GM12878 (cell line): ENCODE results near the gene DMD. TPM values are rescaled to one million over a fixed set of nuclear protein-coding genes. Genes with fewer than 3 reads are reported as not detected.

Experiments
- ATAC-seq: fragments of 200-7000 bp; cut with Tn5 transposase; 3 replicates; pipeline ENCODE4 v1.9.1; 2020; ENCODE audit warnings: mild to moderate bottlenecking, moderate library complexity
- BruUV-seq: library from RNA; stranded (reverse); fragments of 400-500 nt; replicated peaks from 2 replicates; lab custom pipeline; 2021; lab: Mats Ljungman, UMichigan
- CTCF ChIA-PET: fragments of 300-600 bp; sonication (Branson Sonifier 250); formaldehyde crosslinking; extraction: SDS; loops from one replicate; lab custom pipeline; 2021; ENCODE audit warnings: inconsistent platforms; lab: Yijun Ruan, JAX
- POLR2A ChIA-PET: fragments of 350-600 bp; formaldehyde crosslinking; extraction: SDS; loops from one replicate; lab custom pipeline; 2021; ENCODE audit warnings: inconsistent platforms; lab: Charles Lee
- RAD21 ChIA-PET: fragments of 300-600 bp; sonication (Branson Sonifier 250); formaldehyde crosslinking; loops from one replicate; lab custom pipeline; 2023; ENCODE audit warnings: antibody characterized with exemption; ENCODE audit not compliant: unreplicated experiment; lab: Charles Lee
- SMC1A ChIA-PET: fragments of 300-600 bp; sonication (Branson Sonifier 250); formaldehyde crosslinking; loops from one replicate; lab custom pipeline; 2023; ENCODE audit not compliant: unreplicated experiment, uncharacterized antibody; lab: Charles Lee
- DNase-seq: peaks from one replicate; pipeline ENCODE4 v3.0.0-alpha.2; 2011; ENCODE audit warnings: low read depth, low spot score
- FAIRE-seq: peaks from 3 replicates; lab custom pipeline; 2011; peaks lifted over from hg19 to GRCh38; lab: Jason Lieb, UNC
- H2AFZ ChIP-seq: 2 replicates; pipeline ENCODE4 v1.6.0; 2011; ENCODE audit warnings: low read depth, low read length, control low read depth; ENCODE audit not compliant: control insufficient read depth
- H3K27ac ChIP-seq: 2 replicates; pipeline ENCODE4 v1.5.1; 2011; ENCODE audit warnings: control low read depth; ENCODE audit not compliant: control insufficient read depth, insufficient read depth
- H3K27me3 ChIP-seq, 2 experiments: replicated peaks in 1 of 2; 2 replicates each; pipeline versions ENCODE4 v1.6.0 to v1.6.1; 2011; ENCODE audit warnings: low read length in 1 of 2; ENCODE audit not compliant: control insufficient read depth in 2 of 2, insufficient read depth in 2 of 2
- H3K36me3 ChIP-seq, 2 experiments: 2 replicates each; pipeline ENCODE4 v1.5.1; 2011; ENCODE audit warnings: low read length in 1 of 2; ENCODE audit not compliant: control insufficient read depth in 2 of 2, insufficient read depth in 2 of 2
- H3K4me1 ChIP-seq: 2 replicates; pipeline ENCODE4 v1.6.1; 2011; ENCODE audit warnings: mild to moderate bottlenecking, low read length, moderate library complexity, mixed read lengths; ENCODE audit not compliant: control insufficient read depth, insufficient read depth
- H3K4me2 ChIP-seq: 2 replicates; pipeline ENCODE4 v1.6.0; 2011; ENCODE audit warnings: control low read depth; ENCODE audit not compliant: control insufficient read depth, insufficient read depth
- H3K4me3 ChIP-seq: fragments of 200-600 bp; sonication (generic); 2 replicates; pipeline ENCODE4 v1.5.1; 2016
- H3K79me2 ChIP-seq: 2 replicates; pipeline ENCODE4 v1.6.0; 2011; ENCODE audit warnings: low read length; ENCODE audit not compliant: control insufficient read depth, insufficient read depth
- H3K9ac ChIP-seq: 2 replicates; pipeline ENCODE4 v1.8.0; 2011; ENCODE audit warnings: low read length, control low read depth, mixed read lengths; ENCODE audit not compliant: control insufficient read depth, insufficient read depth
- H3K9me3 ChIP-seq: replicated peaks from 3 replicates; pipeline ENCODE4 v1.5.1; 2011; ENCODE audit warnings: mild to moderate bottlenecking, low read length; ENCODE audit not compliant: control insufficient read depth, insufficient read depth
- H4K20me1 ChIP-seq: 2 replicates; pipeline ENCODE4 v1.6.0; 2011; ENCODE audit not compliant: control insufficient read depth, insufficient read depth
- CBFB ChIP-seq: IDR thresholded peaks from 2 replicates; pipeline ENCODE4 v1.6.1; 2016; ENCODE audit warnings: antibody characterized with exemption, low read depth
- DPF2 ChIP-seq: fragments of 450-650 bp; IDR thresholded peaks from 2 replicates; pipeline ENCODE4 v1.6.1; 2017; ENCODE audit warnings: mild to moderate bottlenecking
- E2F8 ChIP-seq: fragments of 450-650 bp; IDR thresholded peaks from 2 replicates; pipeline ENCODE4 v1.6.1; 2018; ENCODE audit warnings: mild to moderate bottlenecking, low read depth, moderate library complexity; ENCODE audit not compliant: partially characterized antibody
- EED ChIP-seq: sonication (generic); IDR thresholded peaks from 2 replicates; pipeline ENCODE4 v1.6.1; 2016; ENCODE audit warnings: antibody characterized with exemption, low read depth
- EGR1 ChIP-seq, 2 experiments: IDR thresholded peaks; 1 replicate in 1 of 2; 2 replicates in 1 of 2; pipeline ENCODE4 v1.6.1; 2011 to 2012; ENCODE audit warnings: low read depth in 2 of 2, low read length in 2 of 2, borderline replicate concordance in 1 of 2, mild to moderate bottlenecking in 1 of 2, moderate library complexity in 1 of 2
- ESRRA ChIP-seq: IDR thresholded peaks from 2 replicates; pipeline ENCODE4 v1.6.1; 2012; ENCODE audit warnings: mild to moderate bottlenecking, low read length, improper control_type of control experiment
- FOXM1 ChIP-seq: IDR thresholded peaks from 2 replicates; pipeline ENCODE4 v1.6.1; 2012; ENCODE audit warnings: low read depth, mild to moderate bottlenecking, inconsistent platforms, low read length, moderate library complexity
- HCFC1 ChIP-seq: fragments of 150-350 bp; IDR thresholded peaks from 2 replicates; pipeline ENCODE4 v1.6.1; 2014; ENCODE audit warnings: low read length
- NFXL1 ChIP-seq: fragments of 450-650 bp; IDR thresholded peaks from 2 replicates; pipeline ENCODE4 v1.6.1; 2017; ENCODE audit warnings: antibody characterized with exemption, mild to moderate bottlenecking, borderline replicate concordance
- TAF1 ChIP-seq: IDR thresholded peaks from 2 replicates; pipeline ENCODE4 v1.6.1; 2011; ENCODE audit warnings: mild to moderate bottlenecking, low read depth, low read length, borderline replicate concordance
- TBL1XR1 ChIP-seq: IDR thresholded peaks from 2 replicates; pipeline ENCODE4 v1.6.1; 2012; ENCODE audit warnings: low read depth, low read length, improper control_type of control experiment
- WGBS: methylation state at CpG from one replicate; pipeline ENCODE4 v1.1.6; 2016; ENCODE audit warnings: low lambda C conversion rate; ENCODE audit not compliant: insufficient replicate concordance, insufficient coverage; ENCODE audit errors: missing lambda C conversion rate; 5-methylcytosine and 5-hydroxymethylcytosine counted together
- in situ Hi-C: fragments of 300-500 bp; cut with MboI; formaldehyde crosslinking; loops from 9 replicates; pipeline ENCODE4 v1.14.3; 2018; ENCODE audit warnings: mixed read lengths
- intact Hi-C: fragments of 100-400 bp; cut with micrococcal nuclease; formaldehyde crosslinking; loops from one replicate; pipeline ENCODE4 v1.14.2; 2022; ENCODE audit not compliant: unreplicated experiment
- polyA plus RNA-seq, 11 experiments: library from polyadenylated mRNA; depleted of rRNA in 4 of 11; unstranded in 6 of 11; stranded (reverse) in 5 of 11; fragments of >200 nt; fragmentation: Nextera tagmentation in 4 of 11; fragmentation: Illumina TruSeq in 1 of 11; extraction: Ambion mirVana in 4 of 11; extraction: Trizol in 1 of 11; gene quantifications; 1 replicate in 1 of 11; 2 replicates in 10 of 11; pipeline versions ENCODE4 v1.2.1 to v1.2.3, GENCODE V29; 2011 to 2016; ENCODE audit warnings: inconsistent platforms in 2 of 11, missing spikeins in 2 of 11, low read depth in 1 of 11
- total RNA-seq, 4 experiments: library from RNA; depleted of rRNA in 3 of 4; stranded (reverse); fragments of >200 nt in 3 of 4; fragmentation: Illumina TruSeq in 1 of 4; extraction: Trizol in 1 of 4; gene quantifications; 2 replicates each; pipeline versions ENCODE4 v1.2.1 to v1.2.3, GENCODE V29; 2013 to 2021
- TF ChIP-seq, protein P1 (sequence below): IDR thresholded peaks from 2 replicates; pipeline ENCODE4 v1.6.1; 2011; ENCODE audit warnings: borderline replicate concordance, low read depth, mild to moderate bottlenecking, moderate library complexity, mixed read lengths, low read length; ENCODE audit not compliant: insufficient read depth; ENCODE audit errors: extremely low read length
- TF ChIP-seq, protein P2 (sequence below): IDR thresholded peaks from 2 replicates; pipeline ENCODE4 v1.6.1; 2012; ENCODE audit warnings: low read length, inconsistent platforms

DMD gene
- total and polyA plus RNA-seq, 10 of the 15 experiments (the other 5 are each of a cell fraction or from before 2014, with no cell fraction given), result 1.4 to 24.3 (median 4.3) TPM

DNA sequence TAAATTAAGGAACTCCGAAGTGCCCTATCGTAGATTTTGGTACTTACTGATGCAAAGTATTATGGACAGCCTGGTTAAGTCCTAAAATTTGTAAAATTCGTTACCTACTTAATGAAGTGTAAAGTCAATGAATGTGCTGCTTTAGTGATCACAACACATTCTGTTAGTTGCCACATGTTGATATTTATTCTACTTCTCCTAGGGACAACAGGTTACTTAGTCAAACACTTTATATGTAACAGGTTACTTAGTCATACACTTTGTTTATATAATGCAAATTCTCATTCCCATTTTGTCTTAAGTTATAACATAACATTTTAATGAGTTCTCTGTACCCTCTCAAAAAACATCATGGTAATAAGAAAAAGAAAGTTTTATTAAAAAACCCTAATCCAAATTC lies 1496.6 kb downstream of the DMD start:
- H3K36me3 ChIP-seq, result no peaks in the 10 kb centered on the region
- no peak for DNase-seq
- ChIA-PET RAD21 (no interaction called here), POLR2A (no interaction called here), CTCF (no interaction called here), SMC1A (no interaction called here)
- H4K20me1 ChIP-seq, result no peaks in the 10 kb centered on the region
- no peak for FAIRE-seq
- H3K27ac ChIP-seq, result no peak overlapping the region
- H3K9me3 ChIP-seq, result no peaks in the 10 kb centered on the region
- no TSS peak for BruUV-seq
- no peak overlapping the region for H3K9ac ChIP-seq
- no peak overlapping the region for H3K4me2 ChIP-seq
- no peak overlapping the region for H3K4me3 ChIP-seq
- in situ Hi-C loops (no loop called here), intact Hi-C loops (no loop called here)
- ATAC-seq, result no peak
- no peaks in the 10 kb centered on the region for H3K4me1 ChIP-seq
- no peaks in the 10 kb centered on the region for H3K79me2 ChIP-seq
- H2AFZ ChIP-seq, result no peak overlapping the region
- H3K27me3 ChIP-seq, result no peaks in the 10 kb centered on the region
- TF ChIP-seq CBFB (no peak), TBL1XR1 (no peak), EED (no peak), HCFC1 (no peak)
- 13% methylated on average over 3 of the region's 3 CpGs for WGBS

- Histone ChIP-seq H3K4me1 (no peaks in the 10 kb centered on the region), H3K79me2 (no peaks in the 10 kb centered on the region), H3K4me3 (no peak overlapping the region), H2AFZ (no peak overlapping the region), H3K9ac (no peak overlapping the region), H3K36me3 (no peaks in the 10 kb centered on the region), H3K9me3 (no peaks in the 10 kb centered on the region), H3K27me3 (no peaks in the 10 kb centered on the region), H4K20me1 (no peaks in the 10 kb centered on the region), H3K27ac (no peak overlapping the region), H3K4me2 (no peak overlapping the region)
- POLR2A ChIA-PET, result no interaction called here
- SMC1A ChIA-PET, result no interaction called here
- TF ChIP-seq, protein P1, sequence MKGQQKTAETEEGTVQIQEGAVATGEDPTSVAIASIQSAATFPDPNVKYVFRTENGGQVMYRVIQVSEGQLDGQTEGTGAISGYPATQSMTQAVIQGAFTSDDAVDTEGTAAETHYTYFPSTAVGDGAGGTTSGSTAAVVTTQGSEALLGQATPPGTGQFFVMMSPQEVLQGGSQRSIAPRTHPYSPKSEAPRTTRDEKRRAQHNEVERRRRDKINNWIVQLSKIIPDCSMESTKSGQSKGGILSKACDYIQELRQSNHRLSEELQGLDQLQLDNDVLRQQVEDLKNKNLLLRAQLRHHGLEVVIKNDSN, result no peak
- no peak for TF ChIP-seq NFXL1
- TF ChIP-seq DPF2, result no peak
- TF ChIP-seq TAF1, result no peak
- TF ChIP-seq, protein P2, sequence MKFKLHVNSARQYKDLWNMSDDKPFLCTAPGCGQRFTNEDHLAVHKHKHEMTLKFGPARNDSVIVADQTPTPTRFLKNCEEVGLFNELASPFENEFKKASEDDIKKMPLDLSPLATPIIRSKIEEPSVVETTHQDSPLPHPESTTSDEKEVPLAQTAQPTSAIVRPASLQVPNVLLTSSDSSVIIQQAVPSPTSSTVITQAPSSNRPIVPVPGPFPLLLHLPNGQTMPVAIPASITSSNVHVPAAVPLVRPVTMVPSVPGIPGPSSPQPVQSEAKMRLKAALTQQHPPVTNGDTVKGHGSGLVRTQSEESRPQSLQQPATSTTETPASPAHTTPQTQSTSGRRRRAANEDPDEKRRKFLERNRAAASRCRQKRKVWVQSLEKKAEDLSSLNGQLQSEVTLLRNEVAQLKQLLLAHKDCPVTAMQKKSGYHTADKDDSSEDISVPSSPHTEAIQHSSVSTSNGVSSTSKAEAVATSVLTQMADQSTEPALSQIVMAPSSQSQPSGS, result no peak
- TF ChIP-seq EGR1 (IDR thresholded peaks at IDR 0.05; ENCODE audit: borderline replicate concordance in 1 of 2, low read depth in 2 of 2, low read length in 2 of 2), result no peak
- no peak for TF ChIP-seq E2F8
- TF ChIP-seq ESRRA, result no peak
- no peak for TF ChIP-seq FOXM1
- 50% methylated on average over 1 of the region's 1 CpG for WGBS
- CTCF ChIA-PET, result no interaction called here
- DNase-seq (no peak), ATAC-seq (no peak), FAIRE-seq (no peak)
- BruUV-seq, result no TSS peak
- intact Hi-C loops (no loop called here), in situ Hi-C loops (no loop called here)
- RAD21 ChIA-PET, result no interaction called here
Measured at GRCh38 chrX:31713120-31713519, 1498.2 kb downstream of the DMD start.
